WTC11 (cell line): ENCODE measurements around the gene MMP17. TPM values are rescaled to one million over a fixed set of nuclear protein-coding genes. Genes with fewer than 3 reads are reported as not detected.

ENCODE experiments used
- ATAC-seq: fragments of 200-7000 bp; cut with Tn5 transposase; 2 replicates; pipeline ENCODE4 v1.10.0; 2021; ENCODE audit warnings: mild to moderate bottlenecking, moderate library complexity
- CTCF ChIA-PET: fragments of 300-600 bp; sonication (Branson Sonifier 250); formaldehyde crosslinking; loops from one replicate; lab custom pipeline; 2021; ENCODE audit warnings: antibody characterized with exemption; lab: Charles Lee
- POLR2A ChIA-PET: fragments of 350-600 bp; sonication (Branson Sonifier 250); formaldehyde crosslinking; loops from one replicate; lab custom pipeline; 2021; ENCODE audit warnings: antibody characterized with exemption; lab: Charles Lee
- DNase-seq: peaks from one replicate; pipeline ENCODE4 v3.0.0; 2021; ENCODE audit warnings: low spot score
- H3K27ac Mint-ChIP-seq: 2 replicates; pipeline ENCODE4 v1.8.0; 2021; ENCODE audit warnings: mixed read lengths
- H3K27me3 Mint-ChIP-seq: 2 replicates; pipeline ENCODE4 v1.8.0; 2021; ENCODE audit warnings: low read depth, mild to moderate bottlenecking, moderate library complexity, mixed read lengths
- H3K36me3 Mint-ChIP-seq: 2 replicates; pipeline ENCODE4 v1.8.0; 2021; ENCODE audit warnings: mixed read lengths
- H3K4me1 Mint-ChIP-seq: 2 replicates; pipeline ENCODE4 v1.8.0; 2022; ENCODE audit warnings: mixed read lengths
- H3K4me3 Mint-ChIP-seq: 2 replicates; pipeline ENCODE4 v1.8.0; 2021; ENCODE audit warnings: mild to moderate bottlenecking, moderate library complexity, mixed read lengths
- H3K9me3 Mint-ChIP-seq: 2 replicates; pipeline ENCODE4 v1.8.0; 2021; ENCODE audit warnings: mixed read lengths
- CREM ChIP-seq: sonication (generic); formaldehyde crosslinking; IDR thresholded peaks from 2 replicates; pipeline ENCODE4 v1.8.1; 2022; ENCODE audit warnings: mild to moderate bottlenecking, missing genetic modification reagents, moderate library complexity
- FOXK1 ChIP-seq: sonication (generic); formaldehyde crosslinking; IDR thresholded peaks from 2 replicates; pipeline ENCODE4 v1.8.0; 2022; ENCODE audit warnings: mild to moderate bottlenecking, moderate library complexity, missing genetic modification reagents
- FOXP1 ChIP-seq: sonication (generic); formaldehyde crosslinking; IDR thresholded peaks from 2 replicates; pipeline ENCODE4 v1.8.0; 2022; ENCODE audit warnings: missing genetic modification reagents, mild to moderate bottlenecking, moderate library complexity, borderline replicate concordance
- NFATC4 ChIP-seq: fragments of 250-450 bp; sonication (Bioruptor Pico); IDR thresholded peaks from 2 replicates; pipeline ENCODE4 v1.9.0; 2021; ENCODE audit warnings: mild to moderate bottlenecking
- PRRX2 ChIP-seq: fragments of 250-450 bp; sonication (Bioruptor Pico); IDR thresholded peaks from 2 replicates; pipeline ENCODE4 v1.8.0; 2021; ENCODE audit warnings: mild to moderate bottlenecking
- SMAD3 ChIP-seq: sonication (generic); formaldehyde crosslinking; IDR thresholded peaks from 2 replicates; pipeline ENCODE4 v1.8.0; 2022; ENCODE audit warnings: missing genetic modification reagents, mild to moderate bottlenecking, borderline replicate concordance
- TCF7 ChIP-seq: sonication (generic); formaldehyde crosslinking; IDR thresholded peaks from 2 replicates; pipeline ENCODE4 v1.8.0; 2022; ENCODE audit warnings: mild to moderate bottlenecking, low read depth, missing genetic modification reagents, moderate library complexity
- ZNF219 ChIP-seq: sonication (generic); formaldehyde crosslinking; IDR thresholded peaks from 2 replicates; pipeline ENCODE4 v1.8.0; 2023; ENCODE audit warnings: missing genetic modification reagents, mild to moderate bottlenecking, borderline replicate concordance
- total RNA-seq: library from RNA; stranded (reverse); gene quantifications from 3 replicates; pipeline ENCODE4 v1.2.3, GENCODE V29; 2021
- TF ChIP-seq, protein P1 (sequence below): sonication (generic); formaldehyde crosslinking; conservative IDR thresholded peaks from 2 replicates; pipeline ENCODE4 v1.8.1; 2023; ENCODE audit warnings: mild to moderate bottlenecking, low read depth, missing genetic modification reagents, moderate library complexity
- TF ChIP-seq, protein P2 (sequence below): sonication (generic); formaldehyde crosslinking; IDR thresholded peaks from 2 replicates; pipeline ENCODE4 v1.8.0; 2023; ENCODE audit warnings: mild to moderate bottlenecking, missing genetic modification reagents
- TF ChIP-seq, protein P3 (sequence below): sonication (generic); formaldehyde crosslinking; IDR thresholded peaks from 2 replicates; pipeline ENCODE4 v1.8.1; 2022; ENCODE audit warnings: mild to moderate bottlenecking, moderate library complexity, missing genetic modification reagents
- TF ChIP-seq, protein P4 (sequence below): sonication (generic); formaldehyde crosslinking; IDR thresholded peaks from 2 replicates; pipeline ENCODE4 v1.8.1; 2023; ENCODE audit warnings: mild to moderate bottlenecking, missing genetic modification reagents
- TF ChIP-seq, protein P5 (sequence below): sonication (generic); formaldehyde crosslinking; IDR thresholded peaks from 2 replicates; pipeline ENCODE4 v1.8.0; 2022; ENCODE audit warnings: mild to moderate bottlenecking, missing genetic modification reagents
- TF ChIP-seq, protein P6 (sequence below): sonication (generic); formaldehyde crosslinking; IDR thresholded peaks from 2 replicates; pipeline ENCODE4 v1.8.1; 2023; ENCODE audit warnings: mild to moderate bottlenecking, missing genetic modification reagents, moderate library complexity

MMP17 gene
- total RNA-seq, 1 experiment from 2014 or later: 67.1 TPM

DNA sequence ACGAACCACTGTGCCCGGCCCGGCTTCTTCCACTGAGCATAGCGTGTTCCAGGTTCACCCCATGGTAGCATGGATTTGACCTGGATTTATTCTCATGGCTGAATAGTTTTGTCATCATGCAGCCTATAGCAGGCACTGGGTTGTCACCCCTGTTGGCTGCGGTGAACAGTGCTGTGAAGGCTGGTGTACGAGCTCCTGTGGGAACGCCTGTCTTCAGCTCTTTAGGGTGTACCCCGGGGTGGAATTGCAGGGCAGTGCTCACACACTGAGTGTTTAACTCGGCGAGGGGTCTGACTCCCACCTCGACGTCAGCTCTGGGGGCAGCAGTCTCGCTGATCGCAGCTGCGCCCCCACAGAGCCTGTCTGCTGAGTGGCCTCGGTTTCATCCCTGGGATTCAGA, 15.3 kb downstream of the MMP17 start (continued):
- TF ChIP-seq, protein P1, sequence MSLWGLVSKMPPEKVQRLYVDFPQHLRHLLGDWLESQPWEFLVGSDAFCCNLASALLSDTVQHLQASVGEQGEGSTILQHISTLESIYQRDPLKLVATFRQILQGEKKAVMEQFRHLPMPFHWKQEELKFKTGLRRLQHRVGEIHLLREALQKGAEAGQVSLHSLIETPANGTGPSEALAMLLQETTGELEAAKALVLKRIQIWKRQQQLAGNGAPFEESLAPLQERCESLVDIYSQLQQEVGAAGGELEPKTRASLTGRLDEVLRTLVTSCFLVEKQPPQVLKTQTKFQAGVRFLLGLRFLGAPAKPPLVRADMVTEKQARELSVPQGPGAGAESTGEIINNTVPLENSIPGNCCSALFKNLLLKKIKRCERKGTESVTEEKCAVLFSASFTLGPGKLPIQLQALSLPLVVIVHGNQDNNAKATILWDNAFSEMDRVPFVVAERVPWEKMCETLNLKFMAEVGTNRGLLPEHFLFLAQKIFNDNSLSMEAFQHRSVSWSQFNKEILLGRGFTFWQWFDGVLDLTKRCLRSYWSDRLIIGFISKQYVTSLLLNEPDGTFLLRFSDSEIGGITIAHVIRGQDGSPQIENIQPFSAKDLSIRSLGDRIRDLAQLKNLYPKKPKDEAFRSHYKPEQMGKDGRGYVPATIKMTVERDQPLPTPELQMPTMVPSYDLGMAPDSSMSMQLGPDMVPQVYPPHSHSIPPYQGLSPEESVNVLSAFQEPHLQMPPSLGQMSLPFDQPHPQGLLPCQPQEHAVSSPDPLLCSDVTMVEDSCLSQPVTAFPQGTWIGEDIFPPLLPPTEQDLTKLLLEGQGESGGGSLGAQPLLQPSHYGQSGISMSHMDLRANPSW: no peak
- TF ChIP-seq FOXK1 (CRISPR knock-in tag) (no peak), PRRX2 (CRISPR knock-in tag) (no peak), CREM (CRISPR knock-in tag) (no peak)
- TF ChIP-seq, protein P2, sequence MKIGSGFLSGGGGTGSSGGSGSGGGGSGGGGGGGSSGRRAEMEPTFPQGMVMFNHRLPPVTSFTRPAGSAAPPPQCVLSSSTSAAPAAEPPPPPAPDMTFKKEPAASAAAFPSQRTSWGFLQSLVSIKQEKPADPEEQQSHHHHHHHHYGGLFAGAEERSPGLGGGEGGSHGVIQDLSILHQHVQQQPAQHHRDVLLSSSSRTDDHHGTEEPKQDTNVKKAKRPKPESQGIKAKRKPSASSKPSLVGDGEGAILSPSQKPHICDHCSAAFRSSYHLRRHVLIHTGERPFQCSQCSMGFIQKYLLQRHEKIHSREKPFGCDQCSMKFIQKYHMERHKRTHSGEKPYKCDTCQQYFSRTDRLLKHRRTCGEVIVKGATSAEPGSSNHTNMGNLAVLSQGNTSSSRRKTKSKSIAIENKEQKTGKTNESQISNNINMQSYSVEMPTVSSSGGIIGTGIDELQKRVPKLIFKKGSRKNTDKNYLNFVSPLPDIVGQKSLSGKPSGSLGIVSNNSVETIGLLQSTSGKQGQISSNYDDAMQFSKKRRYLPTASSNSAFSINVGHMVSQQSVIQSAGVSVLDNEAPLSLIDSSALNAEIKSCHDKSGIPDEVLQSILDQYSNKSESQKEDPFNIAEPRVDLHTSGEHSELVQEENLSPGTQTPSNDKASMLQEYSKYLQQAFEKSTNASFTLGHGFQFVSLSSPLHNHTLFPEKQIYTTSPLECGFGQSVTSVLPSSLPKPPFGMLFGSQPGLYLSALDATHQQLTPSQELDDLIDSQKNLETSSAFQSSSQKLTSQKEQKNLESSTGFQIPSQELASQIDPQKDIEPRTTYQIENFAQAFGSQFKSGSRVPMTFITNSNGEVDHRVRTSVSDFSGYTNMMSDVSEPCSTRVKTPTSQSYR: no peak
- TF ChIP-seq, protein P3, sequence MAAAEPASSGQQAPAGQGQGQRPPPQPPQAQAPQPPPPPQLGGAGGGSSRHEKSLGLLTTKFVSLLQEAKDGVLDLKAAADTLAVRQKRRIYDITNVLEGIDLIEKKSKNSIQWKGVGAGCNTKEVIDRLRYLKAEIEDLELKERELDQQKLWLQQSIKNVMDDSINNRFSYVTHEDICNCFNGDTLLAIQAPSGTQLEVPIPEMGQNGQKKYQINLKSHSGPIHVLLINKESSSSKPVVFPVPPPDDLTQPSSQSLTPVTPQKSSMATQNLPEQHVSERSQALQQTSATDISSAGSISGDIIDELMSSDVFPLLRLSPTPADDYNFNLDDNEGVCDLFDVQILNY (CRISPR knock-in tag): no peak

DNA sequence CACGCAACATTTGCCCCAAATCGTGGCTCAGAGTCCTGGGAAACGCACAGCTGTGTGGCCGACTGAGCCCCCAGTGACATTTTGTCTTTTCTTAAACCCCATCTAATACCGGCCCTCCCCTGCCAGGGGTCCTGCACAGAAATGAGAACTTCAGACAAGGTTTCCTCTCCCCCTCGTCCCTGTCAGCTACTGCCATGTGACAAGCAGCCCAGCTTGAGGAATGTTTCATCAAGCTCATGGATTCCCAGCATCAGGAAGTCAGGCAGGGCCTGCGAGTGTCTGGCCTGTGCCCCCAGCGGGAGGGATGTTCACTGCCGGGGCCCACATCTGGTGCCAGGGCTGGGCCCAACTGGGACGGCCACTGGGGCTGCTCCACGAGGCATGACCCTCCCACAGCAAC, 15.9 kb downstream of the MMP17 start:
- POLR2A ChIA-PET: no interaction called here
- Mint-ChIP-seq H3K27me3 (no peaks in the 10 kb centered on the region), H3K4me3 (no peak overlapping the region), H3K4me1 (no peaks in the 10 kb centered on the region), H3K36me3 (peaks cover 33% of the 10 kb centered on the region), H3K27ac (no peak overlapping the region), H3K9me3 (no peaks in the 10 kb centered on the region)
- CTCF ChIA-PET: no interaction called here
- DNase-seq (no peak), ATAC-seq (no peak)
- TF ChIP-seq NFATC4 (CRISPR knock-in tag) (no peak), TCF7 (CRISPR knock-in tag) (no peak), FOXP1 (no peak), ZNF219 (CRISPR knock-in tag) (no peak), SMAD3 (CRISPR knock-in tag) (no peak)
- TF ChIP-seq, protein P4, sequence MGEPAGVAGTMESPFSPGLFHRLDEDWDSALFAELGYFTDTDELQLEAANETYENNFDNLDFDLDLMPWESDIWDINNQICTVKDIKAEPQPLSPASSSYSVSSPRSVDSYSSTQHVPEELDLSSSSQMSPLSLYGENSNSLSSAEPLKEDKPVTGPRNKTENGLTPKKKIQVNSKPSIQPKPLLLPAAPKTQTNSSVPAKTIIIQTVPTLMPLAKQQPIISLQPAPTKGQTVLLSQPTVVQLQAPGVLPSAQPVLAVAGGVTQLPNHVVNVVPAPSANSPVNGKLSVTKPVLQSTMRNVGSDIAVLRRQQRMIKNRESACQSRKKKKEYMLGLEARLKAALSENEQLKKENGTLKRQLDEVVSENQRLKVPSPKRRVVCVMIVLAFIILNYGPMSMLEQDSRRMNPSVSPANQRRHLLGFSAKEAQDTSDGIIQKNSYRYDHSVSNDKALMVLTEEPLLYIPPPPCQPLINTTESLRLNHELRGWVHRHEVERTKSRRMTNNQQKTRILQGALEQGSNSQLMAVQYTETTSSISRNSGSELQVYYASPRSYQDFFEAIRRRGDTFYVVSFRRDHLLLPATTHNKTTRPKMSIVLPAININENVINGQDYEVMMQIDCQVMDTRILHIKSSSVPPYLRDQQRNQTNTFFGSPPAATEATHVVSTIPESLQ (CRISPR knock-in tag): no peak
- TF ChIP-seq, protein P5, sequence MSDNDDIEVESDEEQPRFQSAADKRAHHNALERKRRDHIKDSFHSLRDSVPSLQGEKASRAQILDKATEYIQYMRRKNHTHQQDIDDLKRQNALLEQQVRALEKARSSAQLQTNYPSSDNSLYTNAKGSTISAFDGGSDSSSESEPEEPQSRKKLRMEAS (CRISPR knock-in tag): no peak
- TF ChIP-seq, protein P6, sequence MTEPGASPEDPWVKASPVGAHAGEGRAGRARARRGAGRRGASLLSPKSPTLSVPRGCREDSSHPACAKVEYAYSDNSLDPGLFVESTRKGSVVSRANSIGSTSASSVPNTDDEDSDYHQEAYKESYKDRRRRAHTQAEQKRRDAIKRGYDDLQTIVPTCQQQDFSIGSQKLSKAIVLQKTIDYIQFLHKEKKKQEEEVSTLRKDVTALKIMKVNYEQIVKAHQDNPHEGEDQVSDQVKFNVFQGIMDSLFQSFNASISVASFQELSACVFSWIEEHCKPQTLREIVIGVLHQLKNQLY (CRISPR knock-in tag): no peak

DNA sequence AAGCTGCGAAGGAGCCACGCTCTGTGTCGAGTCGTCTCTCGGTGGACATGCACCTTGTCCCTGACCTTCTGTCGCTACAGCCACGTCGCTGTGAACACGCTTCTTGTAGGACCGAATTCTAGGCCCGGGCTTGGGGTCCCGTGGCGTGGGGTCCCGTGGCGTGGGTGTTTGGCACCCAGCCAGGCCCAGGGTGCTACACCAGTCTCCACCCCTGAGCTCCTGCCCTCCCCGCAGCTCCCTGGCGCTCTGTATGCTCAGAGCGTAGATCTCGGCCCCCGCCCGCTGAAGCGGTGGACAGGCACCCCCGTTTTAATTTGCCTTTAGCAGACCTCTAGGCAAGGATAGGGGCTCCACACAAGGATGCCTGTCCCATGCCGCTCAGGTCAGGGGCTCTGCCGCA, 16.5 kb downstream of the MMP17 start:
- POLR2A ChIA-PET: no interaction called here
- Mint-ChIP-seq H3K27ac (no peak overlapping the region), H3K36me3 (peaks cover 33% of the 10 kb centered on the region)

More for the DNA sequence above, 16.5 kb downstream of the MMP17 start:
- no peak for ATAC-seq
- Mint-ChIP-seq H3K27me3 (no peaks in the 10 kb centered on the region), H3K4me1 (no peaks in the 10 kb centered on the region)
- TF ChIP-seq, protein P4 (CRISPR knock-in tag): no peak
- TF ChIP-seq NFATC4 (CRISPR knock-in tag): no peak
- no peak for TF ChIP-seq SMAD3 (CRISPR knock-in tag)
- TF ChIP-seq, all 79 proteins: peak for 0
- H3K4me3 Mint-ChIP-seq: no peak overlapping the region
- no peaks in the 10 kb centered on the region for H3K9me3 Mint-ChIP-seq
- no peak for DNase-seq
- CTCF ChIA-PET: no interaction called here
